ENCODE measurements around the gene NOL3. TPM values are rescaled to one million over a fixed set of nuclear protein-coding genes. Genes with fewer than 3 reads are reported as not detected.

Gene NOL3
- total RNA-seq, 1 experiment from 2014 or later: 8.5 TPM

GRCh38 chr16:67151431-67152097 lies 18.8 kb upstream of the NOL3 start:
- Mint-ChIP-seq H3K27ac (no peak overlapping the region), H3K4me3 (peak overlapping the region; percentile 75), H3K27me3 (ENCODE audit: low read depth) (peaks cover 65% of the 10 kb centered on the region), H3K4me1 (peaks cover 8% of the 10 kb centered on the region), H3K36me3 (peaks cover 8% of the 10 kb centered on the region), H3K9me3 (no peaks in the 10 kb centered on the region)
- CTCF ChIA-PET: interaction anchor here (0.7 to 15.3 kb wide), 23 partner anchors 9 to 248 kb away, joined by 3 to 386 read pairs (median 5); partner anchors contain the start of genes CES3, ELMO3, FBXL8 and FHOD1
- TF ChIP-seq ZSCAN18 (CRISPR knock-in tag; IDR thresholded peaks at IDR 0.05): no peak
- no peak for TF ChIP-seq ZBTB43 (CRISPR knock-in tag; IDR thresholded peaks at IDR 0.05)
- no peak for TF ChIP-seq ZNF423 (CRISPR knock-in tag; IDR thresholded peaks at IDR 0.05)
- no peak for TF ChIP-seq CREB1 (CRISPR knock-in tag; IDR thresholded peaks at IDR 0.05)
- TF ChIP-seq USF2 (CRISPR knock-in tag; IDR thresholded peaks at IDR 0.05): no peak
- no peak for TF ChIP-seq ZNF317 (CRISPR knock-in tag; IDR thresholded peaks at IDR 0.05; ENCODE audit: borderline replicate concordance, low read depth)
- TF ChIP-seq ZNF219 (CRISPR knock-in tag; IDR thresholded peaks at IDR 0.05; ENCODE audit: borderline replicate concordance): no peak
- TF ChIP-seq PRRX2 (CRISPR knock-in tag; IDR thresholded peaks at IDR 0.05): no peak
- no peak for TF ChIP-seq CDX4 (CRISPR knock-in tag; IDR thresholded peaks at IDR 0.05; ENCODE audit: borderline replicate concordance)
- TF ChIP-seq IRF2 (CRISPR knock-in tag; IDR thresholded peaks at IDR 0.05; ENCODE audit: borderline replicate concordance, low read depth): no peak
- TF ChIP-seq ZNF532 (CRISPR knock-in tag; IDR thresholded peaks at IDR 0.05; ENCODE audit: borderline replicate concordance): no peak
- no peak for TF ChIP-seq JAZF1 (CRISPR knock-in tag; IDR thresholded peaks at IDR 0.05)
- POLR2A ChIA-PET: interaction anchor here (0.6 to 1.1 kb wide), 3 partner anchors 34 to 194 kb away, joined by 3 read pairs; no protein-coding TSS in a partner anchor
- DNase-seq (ENCODE audit: low spot score) (no peak), ATAC-seq (no peak)

GRCh38 chr16:67154578-67155294 lies 15.6 kb upstream of the NOL3 start:
- ChIA-PET POLR2A (interaction anchor here (0.5 to 1.2 kb wide), 5 partner anchors 14 to 647 kb away, joined by 3 to 5 read pairs (median 4); no protein-coding TSS in a partner anchor), CTCF (interaction anchor here (0.5 to 15.3 kb wide), 85 partner anchors 10 to 324 kb away, joined by 3 to 386 read pairs (median 5); partner anchors contain the start of genes CBFB, CES3, E2F4 and ELMO3)
- H3K4me3 Mint-ChIP-seq: peak overlapping the region; percentile 70
- H3K27me3 Mint-ChIP-seq (ENCODE audit: low read depth): peaks cover 89% of the 10 kb centered on the region
- ATAC-seq (no peak), DNase-seq (ENCODE audit: low spot score) (no peak)
- H3K36me3 Mint-ChIP-seq: no peaks in the 10 kb centered on the region
- H3K9me3 Mint-ChIP-seq: no peaks in the 10 kb centered on the region
- no peak overlapping the region for H3K27ac Mint-ChIP-seq
- H3K4me1 Mint-ChIP-seq: peaks cover 19% of the 10 kb centered on the region
- TF ChIP-seq NFE2L1 (CRISPR knock-in tag; IDR thresholded peaks at IDR 0.05): no peak
- peak; percentile 61; the same call in 1 of the 2 replicates for TF ChIP-seq SMAD4 (CRISPR knock-in tag; IDR thresholded peaks at IDR 0.05)
- no peak for TF ChIP-seq ATF1 (CRISPR knock-in tag; IDR thresholded peaks at IDR 0.05)
- no peak for TF ChIP-seq FOXJ3 (CRISPR knock-in tag; IDR thresholded peaks at IDR 0.05; ENCODE audit: borderline replicate concordance)
- 0 out of 2 replicates have a peak, but pooled peaks have one; percentile 47 for TF ChIP-seq NR2C2 (CRISPR knock-in tag; IDR thresholded peaks at IDR 0.05)
- no peak for TF ChIP-seq ZNF396 (CRISPR knock-in tag; IDR thresholded peaks at IDR 0.05; ENCODE audit: borderline replicate concordance)
- no peak for TF ChIP-seq USF2 (CRISPR knock-in tag; IDR thresholded peaks at IDR 0.05)
- no peak for TF ChIP-seq SMAD3 (CRISPR knock-in tag; IDR thresholded peaks at IDR 0.05; ENCODE audit: borderline replicate concordance)
- TF ChIP-seq ZNF121 (CRISPR knock-in tag; IDR thresholded peaks at IDR 0.05): no peak
- TF ChIP-seq CDX4 (CRISPR knock-in tag; IDR thresholded peaks at IDR 0.05; ENCODE audit: borderline replicate concordance): no peak
- no peak for TF ChIP-seq GTF2I (CRISPR knock-in tag; conservative IDR thresholded peaks at IDR 0.05)
